CD14-positive monocyte (primary cell): ENCODE measurements around the gene BOLA3. TPM values are rescaled to one million over a fixed set of nuclear protein-coding genes. Genes with fewer than 3 reads are reported as not detected.

Source experiments
- DNase-seq, 3 donors: peaks; one replicate each; pipeline ENCODE4 v3.0.0-alpha.2; 2011 to 2022
- H2AFZ ChIP-seq: 2 replicates; pipeline ENCODE4 v1.6.0; 2012; ENCODE audit warnings: mild to moderate bottlenecking, low read depth, low read length, inconsistent platforms; ENCODE audit not compliant: insufficient read depth, poor library complexity, severe bottlenecking
- H3K27ac ChIP-seq, 2 donors: 1 replicate in 1 of 2; 2 replicates in 1 of 2; pipeline ENCODE4 v1.5.1; 2012 to 2013; ENCODE audit warnings: low read length in 2 of 2, control low read depth in 1 of 2, inconsistent platforms in 1 of 2, low read depth in 1 of 2, mild to moderate bottlenecking in 1 of 2
- H3K27me3 ChIP-seq, 2 donors: one replicate each; pipeline versions ENCODE4 v1.6.0 to v1.6.1; 2011 to 2013; ENCODE audit warnings: low read length in 2 of 2; ENCODE audit not compliant: control insufficient read depth in 2 of 2, insufficient read depth in 2 of 2
- H3K36me3 ChIP-seq, 2 donors: replicated peaks in 1 of 2; 1 replicate in 1 of 2; 2 replicates in 1 of 2; pipeline versions ENCODE4 v1.5.1 to v1.6.1; 2012 to 2013; ENCODE audit warnings: low read length in 2 of 2, control low read depth in 1 of 2, inconsistent platforms in 1 of 2, mild to moderate bottlenecking in 1 of 2; ENCODE audit not compliant: insufficient read depth in 2 of 2, control insufficient read depth in 1 of 2
- H3K4me1 ChIP-seq, 2 donors: 1 replicate in 1 of 2; 2 replicates in 1 of 2; pipeline versions ENCODE4 v1.5.1 to v1.6.1; 2012 to 2013; ENCODE audit warnings: low read length in 2 of 2, control low read depth in 1 of 2, inconsistent platforms in 1 of 2, mild to moderate bottlenecking in 1 of 2, moderate library complexity in 1 of 2; ENCODE audit not compliant: insufficient read depth in 2 of 2, control insufficient read depth in 1 of 2
- H3K4me2 ChIP-seq: replicated peaks from 2 replicates; pipeline ENCODE3; 2012; ENCODE audit warnings: low read length, moderate library complexity, mild to moderate bottlenecking; ENCODE audit not compliant: poor library complexity, severe bottlenecking; ENCODE audit errors: extremely low read depth
- H3K4me3 ChIP-seq, 3 experiments: fragments of 200-600 bp in 1 of 3; sonication (generic) in 1 of 3; replicated peaks in 1 of 3; 1 replicate in 2 of 3; 2 replicates in 1 of 3; pipeline ENCODE4 v1.5.1; 2011 to 2013; ENCODE audit warnings: low read length in 3 of 3, mild to moderate bottlenecking in 3 of 3, control low read depth in 2 of 3, low read depth in 2 of 3, inconsistent platforms in 1 of 3, moderate library complexity in 1 of 3
- H3K79me2 ChIP-seq: 2 replicates; pipeline ENCODE4 v1.6.0; 2012; ENCODE audit warnings: mild to moderate bottlenecking, control low read depth, inconsistent platforms, low read length, moderate library complexity; ENCODE audit not compliant: insufficient read depth
- H3K9ac ChIP-seq: 2 replicates; pipeline ENCODE4 v1.6.0; 2017; ENCODE audit warnings: low read length, mild to moderate bottlenecking; ENCODE audit not compliant: insufficient read depth, poor library complexity, severe bottlenecking
- H3K9me3 ChIP-seq, 2 donors: replicated peaks in 1 of 2; 1 replicate in 1 of 2; 2 replicates in 1 of 2; pipeline versions ENCODE4 v1.5.1 to v1.6.1; 2012 to 2013; ENCODE audit warnings: low read length in 2 of 2, control low read depth in 1 of 2; ENCODE audit not compliant: control insufficient read depth in 1 of 2, insufficient read depth in 1 of 2
- H4K20me1 ChIP-seq: 2 replicates; pipeline ENCODE4 v1.6.0; 2012; ENCODE audit warnings: mild to moderate bottlenecking, low read length, control low read depth, moderate library complexity; ENCODE audit not compliant: insufficient read depth
- H3K27ac Mint-ChIP-seq, 7 donors: one replicate each; pipeline ENCODE4 v1.8.0; 2020; ENCODE audit warnings: mild to moderate bottlenecking in 7 of 7, mixed read lengths in 7 of 7, moderate library complexity in 6 of 7, inconsistent platforms in 2 of 7
- H3K27me3 Mint-ChIP-seq, 3 donors: one replicate each; pipeline ENCODE4 v1.8.0; 2021 to 2022; ENCODE audit warnings: low read depth in 3 of 3, mild to moderate bottlenecking in 3 of 3, mixed read lengths in 3 of 3, moderate library complexity in 3 of 3, inconsistent platforms in 1 of 3
- H3K36me3 Mint-ChIP-seq, 2 donors: one replicate each; pipeline ENCODE4 v1.8.0; 2020; ENCODE audit warnings: mixed read lengths in 2 of 2, inconsistent platforms in 1 of 2, mild to moderate bottlenecking in 1 of 2
- H3K4me1 Mint-ChIP-seq: one replicate; pipeline ENCODE4 v1.8.0; 2020; ENCODE audit warnings: mild to moderate bottlenecking, mixed read lengths
- H3K4me3 Mint-ChIP-seq, 2 donors: one replicate each; pipeline ENCODE4 v1.8.0; 2020; ENCODE audit warnings: mild to moderate bottlenecking in 2 of 2, mixed read lengths in 2 of 2, moderate library complexity in 1 of 2
- H3K9me3 Mint-ChIP-seq, 7 donors: one replicate each; pipeline ENCODE4 v1.8.0; 2020 to 2022; ENCODE audit warnings: mixed read lengths in 7 of 7, mild to moderate bottlenecking in 6 of 7, moderate library complexity in 6 of 7, inconsistent platforms in 2 of 7
- CTCF ChIP-seq: fragments of 200-600 bp; IDR thresholded peaks from one replicate; pipeline ENCODE4 v1.8.0; 2022; ENCODE audit warnings: antibody characterized with exemption, mild to moderate bottlenecking
- intact Hi-C, 2 donors: fragments of 100-400 bp; cut with micrococcal nuclease; formaldehyde crosslinking; loops; one replicate each; pipeline versions ENCODE4 v1.15.0 to v1.15.1; 2023
- polyA plus RNA-seq, 3 donors: library from polyadenylated mRNA; depleted of rRNA in 1 of 3; unstranded in 2 of 3; stranded (reverse) in 1 of 3; fragments of 300-500 nt in 2 of 3; fragments of >200 nt in 1 of 3; fragmentation: Illumina TruSeq in 2 of 3; gene quantifications; 1 replicate in 2 of 3; 2 replicates in 1 of 3; pipeline ENCODE4 v1.2.3, GENCODE V29; 2012 to 2021

BOLA3 gene
- polyA plus RNA-seq, 3 donors, result 3.9 to 8.0 (median 7.7) TPM

GRCh38 chr2:74119339-74119738, 28.4 kb downstream of the BOLA3 start:
- Mint-ChIP-seq H3K4me1 (peaks cover 8% of the 10 kb centered on the region), H3K9me3 (peaks cover 22 to 37% (median 34%) of the 10 kb centered on the region in 7 donors), H3K27me3 (peaks cover 2 to 12% (median 8%) of the 10 kb centered on the region in 3 donors), H3K36me3 (peaks cover 0 to 3% of the 10 kb centered on the region in 2 donors), H3K27ac (no peak overlapping the region), H3K4me3 (peak overlapping the region in 1 of 2 donors; percentile 92)
- Histone ChIP-seq H4K20me1 (no peaks in the 10 kb centered on the region), H3K9me3 (peaks cover 17 to 22% of the 10 kb centered on the region in 2 donors), H2AFZ (peak overlapping the region; percentile 94), H3K4me3 (peak overlapping the region in 1 of 3 experiments; percentile 85), H3K27me3 (no peaks in the 10 kb centered on the region), H3K9ac (no peak overlapping the region), H3K4me2 (peak overlapping the region; percentile 79), H3K36me3 (no peaks in the 10 kb centered on the region), H3K27ac (no peak overlapping the region), H3K4me1 (peaks cover 10 to 11% of the 10 kb centered on the region in 2 donors), H3K79me2 (no peaks in the 10 kb centered on the region)
- intact Hi-C loops, result no loop called here
- DNase-seq, result no peak
- no peak for TF ChIP-seq CTCF

- peaks cover 0 to 2% (median 0%) of the 10 kb centered on the region in 7 donors for H3K9me3 Mint-ChIP-seq
- intact Hi-C loops, result no loop called here
- Histone ChIP-seq H2AFZ (no peak overlapping the region), H3K27me3 (no peaks in the 10 kb centered on the region), H3K4me1 (no peaks in the 10 kb centered on the region), H3K36me3 (peaks cover 0 to 13% of the 10 kb centered on the region in 2 donors), H3K27ac (no peak overlapping the region), H3K4me3 (no peak overlapping the region), H3K79me2 (no peaks in the 10 kb centered on the region), H3K9ac (no peak overlapping the region), H3K4me2 (no peak overlapping the region), H4K20me1 (peaks cover 50% of the 10 kb centered on the region), H3K9me3 (no peaks in the 10 kb centered on the region)
- DNase-seq, result no peak
- peaks cover 6 to 22% of the 10 kb centered on the region in 2 donors for H3K36me3 Mint-ChIP-seq
- no peaks in the 10 kb centered on the region for H3K4me1 Mint-ChIP-seq
- H3K4me3 Mint-ChIP-seq, result no peak overlapping the region
- peaks cover 5 to 6% (median 5%) of the 10 kb centered on the region in 3 donors for H3K27me3 Mint-ChIP-seq
- no peak overlapping the region for H3K27ac Mint-ChIP-seq
- TF ChIP-seq CTCF, result no peak
These were observed 36.3 kb downstream of the BOLA3 start for GRCh38 chr2:74111380-74111779.
